Measurements from ENCODE around the gene ECT2. TPM values are rescaled to one million over a fixed set of nuclear protein-coding genes. Genes with fewer than 3 reads are reported as not detected.
"Not testable (repeated sequence)": the region's sequence is repeated elsewhere in the genome, so short reads cannot be mapped to it uniquely, and the experiment has no call there.

Gene ECT2
- total RNA-seq, 2 experiments from 2014 or later, result 44.4 to 46.4 TPM

GRCh38 chr3:172840913-172841312 lies 90.4 kb downstream of the ECT2 start:
- H3K27ac Mint-ChIP-seq, result no peak overlapping the region
- H3K27me3 Mint-ChIP-seq, result no peaks in the 10 kb centered on the region
- H3K36me3 Mint-ChIP-seq, result no peaks in the 10 kb centered on the region
- POLR2A ChIA-PET, result no interaction called here
- ATAC-seq (ENCODE audit: low read depth) (no peak), DNase-seq (no peak)
- no peaks in the 10 kb centered on the region for H3K4me1 Mint-ChIP-seq
- no peaks in the 10 kb centered on the region for H3K9me3 Mint-ChIP-seq
- no peak overlapping the region for H3K4me3 Mint-ChIP-seq

- DNase-seq (no peak), ATAC-seq (ENCODE audit: low read depth) (no peak)
- Mint-ChIP-seq H3K4me1 (no peaks in the 10 kb centered on the region), H3K27ac (no peak overlapping the region), H3K9me3 (no peaks in the 10 kb centered on the region), H3K36me3 (no peaks in the 10 kb centered on the region), H3K27me3 (peaks cover 3% of the 10 kb centered on the region), H3K4me3 (no peak overlapping the region)
- POLR2A ChIA-PET, result no interaction called here
Measured at GRCh38 chr3:172844428-172844827, 93.9 kb downstream of the ECT2 start.

GRCh38 chr3:172846103-172846561 lies 95.6 kb downstream of the ECT2 start:
- POLR2A ChIA-PET, result no interaction called here
- H3K9me3 Mint-ChIP-seq, result no peaks in the 10 kb centered on the region
- DNase-seq (no peak), ATAC-seq (ENCODE audit: low read depth) (no peak)
- H3K27ac Mint-ChIP-seq, result no peak overlapping the region
- peaks cover 3% of the 10 kb centered on the region for H3K27me3 Mint-ChIP-seq
- H3K4me3 Mint-ChIP-seq, result no peak overlapping the region
- no peaks in the 10 kb centered on the region for H3K36me3 Mint-ChIP-seq
- H3K4me1 Mint-ChIP-seq, result no peaks in the 10 kb centered on the region

- DNase-seq, result no peak
- ATAC-seq (ENCODE audit: low read depth), result no peak
- Mint-ChIP-seq H3K9me3 (no peaks in the 10 kb centered on the region), H3K36me3 (no peaks in the 10 kb centered on the region), H3K4me1 (no peaks in the 10 kb centered on the region), H3K4me3 (no peak overlapping the region), H3K27ac (no peak overlapping the region), H3K27me3 (peaks cover 3% of the 10 kb centered on the region)
- POLR2A ChIA-PET, result no interaction called here
Measured at GRCh38 chr3:172846706-172847105, 96.2 kb downstream of the ECT2 start.

- Mint-ChIP-seq H3K27me3 (peaks cover 3% of the 10 kb centered on the region), H3K36me3 (no peaks in the 10 kb centered on the region), H3K4me1 (no peaks in the 10 kb centered on the region), H3K9me3 (no peaks in the 10 kb centered on the region), H3K4me3 (no peak overlapping the region), H3K27ac (no peak overlapping the region)
- ATAC-seq (ENCODE audit: low read depth) (no peak), DNase-seq (no peak)
- POLR2A ChIA-PET, result no interaction called here
Measured at GRCh38 chr3:172847292-172847691, 96.8 kb downstream of the ECT2 start.

- H3K4me3 Mint-ChIP-seq, result no peak overlapping the region
- H3K27ac Mint-ChIP-seq, result no peak overlapping the region
- no peaks in the 10 kb centered on the region for H3K9me3 Mint-ChIP-seq
- ATAC-seq (ENCODE audit: low read depth) (no peak), DNase-seq (no peak)
- H3K27me3 Mint-ChIP-seq, result peaks cover 3% of the 10 kb centered on the region
- no peaks in the 10 kb centered on the region for H3K36me3 Mint-ChIP-seq
- POLR2A ChIA-PET, result no interaction called here
- H3K4me1 Mint-ChIP-seq, result no peaks in the 10 kb centered on the region
Measured at GRCh38 chr3:172848910-172849309, 98.4 kb downstream of the ECT2 start.

- Mint-ChIP-seq H3K9me3 (no peaks in the 10 kb centered on the region), H3K36me3 (no peaks in the 10 kb centered on the region), H3K27ac (no peak overlapping the region), H3K4me3 (no peak overlapping the region), H3K4me1 (no peaks in the 10 kb centered on the region), H3K27me3 (peaks cover 2% of the 10 kb centered on the region)
- POLR2A ChIA-PET, result no interaction called here
- DNase-seq, result no peak
- ATAC-seq (ENCODE audit: low read depth), result no peak
Measured at GRCh38 chr3:172853005-172853404, 102.5 kb downstream of the ECT2 start.

GRCh38 chr3:172853921-172854666 lies 103.6 kb downstream of the ECT2 start:
- Mint-ChIP-seq H3K9me3 (no peaks in the 10 kb centered on the region), H3K27me3 (peaks cover 2% of the 10 kb centered on the region), H3K27ac (no peak overlapping the region), H3K36me3 (no peaks in the 10 kb centered on the region), H3K4me1 (no peaks in the 10 kb centered on the region), H3K4me3 (no peak overlapping the region)
- ATAC-seq (ENCODE audit: low read depth) (no peak), DNase-seq (no peak)
- POLR2A ChIA-PET, result no interaction called here

- no peak for ATAC-seq (ENCODE audit: low read depth)
- Mint-ChIP-seq H3K36me3 (no peaks in the 10 kb centered on the region), H3K4me1 (no peaks in the 10 kb centered on the region), H3K9me3 (no peaks in the 10 kb centered on the region), H3K4me3 (no peak overlapping the region), H3K27ac (no peak overlapping the region), H3K27me3 (peaks cover 2% of the 10 kb centered on the region)
- DNase-seq, result no peak
- POLR2A ChIA-PET, result no interaction called here
Measured at GRCh38 chr3:172855037-172855436, 104.5 kb downstream of the ECT2 start.

GRCh38 chr3:172856795-172857742 lies 106.5 kb downstream of the ECT2 start:
- DNase-seq (no peak), ATAC-seq (ENCODE audit: low read depth) (no peak)
- no peaks in the 10 kb centered on the region for H3K4me1 Mint-ChIP-seq
- H3K36me3 Mint-ChIP-seq, result no peaks in the 10 kb centered on the region
- no peak overlapping the region for H3K27ac Mint-ChIP-seq
- H3K27me3 Mint-ChIP-seq, result peaks cover 2% of the 10 kb centered on the region
- H3K9me3 Mint-ChIP-seq, result no peaks in the 10 kb centered on the region
- H3K4me3 Mint-ChIP-seq, result no peak overlapping the region
- POLR2A ChIA-PET, result interaction anchor here (0.7 kb wide), 1 partner anchor 58 kb away, joined by 3 read pairs; no protein-coding TSS in a partner anchor

- DNase-seq (no peak), ATAC-seq (ENCODE audit: low read depth) (no peak)
- H3K27ac Mint-ChIP-seq, result no peak overlapping the region
- POLR2A ChIA-PET, result no interaction called here
- H3K4me1 Mint-ChIP-seq, result no peaks in the 10 kb centered on the region
- peaks cover 2% of the 10 kb centered on the region for H3K9me3 Mint-ChIP-seq
- peaks cover 4% of the 10 kb centered on the region for H3K27me3 Mint-ChIP-seq
- H3K4me3 Mint-ChIP-seq, result no peak overlapping the region
- no peaks in the 10 kb centered on the region for H3K36me3 Mint-ChIP-seq
Measured at GRCh38 chr3:172859041-172859440, 108.5 kb downstream of the ECT2 start.

- DNase-seq; H3K9me3 Mint-ChIP-seq; POLR2A ChIA-PET; H3K27me3 Mint-ChIP-seq; H3K4me1 Mint-ChIP-seq; H3K36me3 Mint-ChIP-seq; H3K27ac Mint-ChIP-seq; H3K4me3 Mint-ChIP-seq; ATAC-seq (ENCODE audit: low read depth): not testable (repeated sequence)
Measured at GRCh38 chr3:172866726-172867350, 116.3 kb downstream of the ECT2 start.

GRCh38 chr3:172868582-172869200 lies 118.2 kb downstream of the ECT2 start:
- no peaks in the 10 kb centered on the region for H3K4me1 Mint-ChIP-seq
- POLR2A ChIA-PET, result no interaction called here
- DNase-seq (no peak), ATAC-seq (ENCODE audit: low read depth) (no peak)
- no peak overlapping the region for H3K27ac Mint-ChIP-seq
- H3K27me3 Mint-ChIP-seq, result peaks cover 3% of the 10 kb centered on the region
- no peaks in the 10 kb centered on the region for H3K9me3 Mint-ChIP-seq
- no peak overlapping the region for H3K4me3 Mint-ChIP-seq
- no peaks in the 10 kb centered on the region for H3K36me3 Mint-ChIP-seq

Measured in activated naive CD8-positive, alpha-beta T cell treated with anti-CD3 and anti-CD28 coated beads, Interleukin-2, amount 10 ng/mL, durations not matched to agents 7 days and 5 days (primary cell).